ENCODE data around the gene TPO.
"Not testable (repeated sequence)": the region's sequence is repeated elsewhere in the genome, so short reads cannot be mapped to it uniquely, and the experiment has no call there.

Gene TPO

GRCh38 chr2:1413156-1413710 is at the start of gene TPO:
Gene TPO, plus strand, starts transcription at chr2:1413463. Its CDS starts 946 bp downstream, at chr2:1414409.
- DNase-seq: no peak

GRCh38 chr2:1366546-1367134 is 46.6 kb upstream of the TPO start:
- DNase-seq: peak; percentile 38

GRCh38 chr2:1367601-1368000 is 45.7 kb upstream of the TPO start:
- no peak for DNase-seq

- no peak for DNase-seq
Measured at GRCh38 chr2:1369905-1370304, 43.4 kb upstream of the TPO start.

GRCh38 chr2:1370461-1370860 is 42.8 kb upstream of the TPO start:
- DNase-seq: no peak

GRCh38 chr2:1371082-1371481 is 42.2 kb upstream of the TPO start:
- DNase-seq: no peak

GRCh38 chr2:1373830-1374229 is 39.4 kb upstream of the TPO start:
- no peak for DNase-seq

- DNase-seq: no peak
Measured at GRCh38 chr2:1374287-1374686, 39.0 kb upstream of the TPO start.

- no peak for DNase-seq
Measured at GRCh38 chr2:1375794-1376193, 37.5 kb upstream of the TPO start.

GRCh38 chr2:1377473-1377872 is 35.8 kb upstream of the TPO start:
- DNase-seq: no peak

- no peak for DNase-seq
Measured at GRCh38 chr2:1378456-1379150, 34.7 kb upstream of the TPO start.

- no peak for DNase-seq
Measured at GRCh38 chr2:1381644-1382043, 31.6 kb upstream of the TPO start.

- DNase-seq: not testable (repeated sequence)
Measured at GRCh38 chr2:1387954-1388725, 25.1 kb upstream of the TPO start.

GRCh38 chr2:1390118-1390517 is 23.1 kb upstream of the TPO start:
- not testable (repeated sequence) for DNase-seq

GRCh38 chr2:1393321-1393720 is 19.9 kb upstream of the TPO start:
- DNase-seq: no peak

GRCh38 chr2:1394709-1395408 is 18.4 kb upstream of the TPO start:
- no peak for DNase-seq

GRCh38 chr2:1397350-1397749 is 15.9 kb upstream of the TPO start:
- no peak for DNase-seq

GRCh38 chr2:1398191-1398590 is 15.1 kb upstream of the TPO start:
- DNase-seq: no peak

GRCh38 chr2:1400943-1401735 is 12.1 kb upstream of the TPO start:
- DNase-seq: no peak

GRCh38 chr2:1402064-1402463 is 11.2 kb upstream of the TPO start:
- no peak for DNase-seq

GRCh38 chr2:1403565-1403964 is 9.7 kb upstream of the TPO start:
- DNase-seq: no peak

- DNase-seq: no peak
Measured at GRCh38 chr2:1405124-1405523, 8.1 kb upstream of the TPO start.

All from CD4-positive, alpha-beta T cell treated with Interleukin-6 for 4 hours (primary cell).